LNCAP (cell line): ENCODE data around the gene SCN2B.

Experiments used
- TF ChIP-seq, protein P1 (sequence below): fragments of 450-650 bp; IDR thresholded peaks from 2 replicates; pipeline ENCODE4 v1.5.1; 2017; ENCODE audit warnings: mild to moderate bottlenecking

SCN2B gene

GRCh38 chr11:118117790-118118601 lies 58.4 kb downstream of the SCN2B start:
- TF ChIP-seq, protein P1, sequence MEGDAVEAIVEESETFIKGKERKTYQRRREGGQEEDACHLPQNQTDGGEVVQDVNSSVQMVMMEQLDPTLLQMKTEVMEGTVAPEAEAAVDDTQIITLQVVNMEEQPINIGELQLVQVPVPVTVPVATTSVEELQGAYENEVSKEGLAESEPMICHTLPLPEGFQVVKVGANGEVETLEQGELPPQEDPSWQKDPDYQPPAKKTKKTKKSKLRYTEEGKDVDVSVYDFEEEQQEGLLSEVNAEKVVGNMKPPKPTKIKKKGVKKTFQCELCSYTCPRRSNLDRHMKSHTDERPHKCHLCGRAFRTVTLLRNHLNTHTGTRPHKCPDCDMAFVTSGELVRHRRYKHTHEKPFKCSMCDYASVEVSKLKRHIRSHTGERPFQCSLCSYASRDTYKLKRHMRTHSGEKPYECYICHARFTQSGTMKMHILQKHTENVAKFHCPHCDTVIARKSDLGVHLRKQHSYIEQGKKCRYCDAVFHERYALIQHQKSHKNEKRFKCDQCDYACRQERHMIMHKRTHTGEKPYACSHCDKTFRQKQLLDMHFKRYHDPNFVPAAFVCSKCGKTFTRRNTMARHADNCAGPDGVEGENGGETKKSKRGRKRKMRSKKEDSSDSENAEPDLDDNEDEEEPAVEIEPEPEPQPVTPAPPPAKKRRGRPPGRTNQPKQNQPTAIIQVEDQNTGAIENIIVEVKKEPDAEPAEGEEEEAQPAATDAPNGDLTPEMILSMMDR = no peak

GRCh38 chr11:118115048-118115447 lies 61.4 kb downstream of the SCN2B start:
- TF ChIP-seq, protein P1 = no peak

DNA sequence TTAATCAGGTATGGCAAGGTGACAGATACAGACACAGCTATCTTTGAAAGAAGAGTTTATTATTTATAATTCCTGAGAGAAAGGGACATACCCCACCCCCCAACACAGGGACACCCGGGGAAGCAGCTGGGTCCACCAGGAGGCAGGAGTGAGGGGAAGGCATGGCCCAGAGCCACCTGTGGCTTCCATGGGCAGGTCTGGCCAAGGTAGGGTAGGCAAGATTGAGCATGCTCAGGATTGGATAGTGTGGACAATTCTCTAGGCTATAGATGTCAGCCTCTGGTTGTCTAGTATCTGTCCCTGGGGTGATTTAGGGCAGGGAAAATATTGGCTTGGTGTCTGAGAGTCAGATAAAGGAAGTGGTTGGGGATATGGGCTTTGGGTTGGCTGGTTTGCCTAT lies 62.2 kb downstream of the SCN2B start:
- TF ChIP-seq, protein P1 = no peak

DNA sequence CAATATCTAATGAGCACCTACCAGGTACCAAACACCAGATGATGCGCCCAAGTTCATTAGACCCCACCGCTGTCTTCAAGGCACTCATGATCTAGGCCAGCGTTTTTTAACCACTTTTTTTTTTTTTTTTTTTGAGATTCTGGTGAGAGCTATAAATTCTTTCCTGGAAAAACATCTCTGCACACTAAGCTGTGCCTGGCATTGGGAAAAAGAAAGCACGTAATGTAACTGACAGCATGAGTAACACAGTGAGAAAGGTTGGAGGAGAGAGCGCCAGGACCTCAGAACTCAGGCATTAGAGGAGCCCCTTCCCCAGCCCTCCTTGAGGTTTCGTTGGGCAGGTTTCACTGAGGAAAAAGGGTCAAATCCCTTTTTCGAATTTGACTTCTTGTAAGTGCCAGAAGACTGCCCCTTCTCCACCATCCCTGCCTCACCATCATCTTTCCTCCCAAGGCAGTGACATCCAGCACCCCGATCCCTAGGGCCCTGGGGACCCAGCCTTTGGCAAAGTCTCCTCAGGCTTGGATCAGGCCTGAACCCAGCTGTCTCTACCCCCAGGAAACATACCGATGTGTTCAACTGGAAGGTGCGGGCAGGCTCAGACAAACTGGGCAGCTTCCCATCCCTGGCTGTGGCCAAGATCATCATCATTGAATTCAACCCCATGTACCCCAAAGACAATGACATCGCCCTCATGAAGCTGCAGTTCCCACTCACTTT lies 63.6 kb downstream of the SCN2B start:
- TF ChIP-seq, protein P1 = no peak
